Left colon (tissue), 2 donors: ENCODE results near the gene HAUS6. TPM values are rescaled to one million over a fixed set of nuclear protein-coding genes. Genes with fewer than 3 reads are reported as not detected.
"Not testable (repeated sequence)": the region's sequence is repeated elsewhere in the genome, so short reads cannot be mapped to it uniquely, and the experiment has no call there.

Experiments used
- ATAC-seq: fragments of 200-7000 bp; cut with Tn5 transposase; one replicate; pipeline ENCODE4 v1.9.1; 2020; ENCODE audit warnings: mild to moderate bottlenecking, moderate library complexity
- DNase-seq, 2 donors: peaks; one replicate each; pipeline ENCODE4 v3.0.0-alpha.2; 2020
- intact Hi-C, 2 donors: fragments of 100-400 bp; cut with DNase I in 1 of 2; cut with micrococcal nuclease in 1 of 2; formaldehyde crosslinking; loops; one replicate each; pipeline versions ENCODE4 v1.11.2 to v1.14.0; 2022; cut with DNase I, micrococcal nuclease
- long read RNA-seq: library from polyadenylated mRNA; unstranded; transcript quantifications from one replicate; pipeline ENCODE4 v2.0.0, GENCODE V29; 2021
- total RNA-seq, 2 donors: library from RNA; stranded (reverse); fragmentation: NEBNext Ultra II Directional; extraction: Animal tissue kit (Norgen Biotek cat#: 25700); gene quantifications; one replicate each; pipeline ENCODE4 v1.2.1, GENCODE V29; 2021
- donor health status: DM: no; HTN: no; CAD: no.
- donor health status: DM: yes; HTN: yes; CAD: no.

HAUS6 gene
- total RNA-seq: 1 to 10 TPM; 5.3 to 6.0 TPM
- long read RNA-seq, partial matches to known transcripts: 2 of 2 reads
- long read RNA-seq, other reads (novel, unspliced or antisense): 0 of 2 reads

GRCh38 chr9:19102631-19103345 lies at the start of gene HAUS6:
HAUS6 (minus strand) TSS chr9:19102904; CDS start chr9:19102651, 253 bp downstream.
- intact Hi-C loops: no loop called here
- ATAC-seq: peak; percentile 99
- DNase-seq: peak; percentile 96 to 98

GRCh38 chr9:19152160-19152498 lies 49.4 kb upstream of the HAUS6 start:
- ATAC-seq, intact Hi-C loops, DNase-seq: not testable (repeated sequence)

- DNase-seq: no peak
- peak; percentile 80 for ATAC-seq
- intact Hi-C loops: no loop called here
These were observed 48.9 kb upstream of the HAUS6 start for GRCh38 chr9:19151425-19152159.

- no peak for DNase-seq
- no peak for ATAC-seq
- intact Hi-C loops: no loop called here
These were observed 46.5 kb upstream of the HAUS6 start for GRCh38 chr9:19149230-19149629.

- DNase-seq (no peak), ATAC-seq (no peak)
- intact Hi-C loops: no loop called here
These were observed 45.5 kb upstream of the HAUS6 start for GRCh38 chr9:19148187-19148586.

GRCh38 chr9:19146441-19147024 lies 43.8 kb upstream of the HAUS6 start:
- no peak for DNase-seq
- intact Hi-C loops: no loop called here
- ATAC-seq: no peak

- intact Hi-C loops: no loop called here
- DNase-seq (no peak), ATAC-seq (no peak)
These were observed 43.2 kb upstream of the HAUS6 start for GRCh38 chr9:19145881-19146280.

- no peak for ATAC-seq
- intact Hi-C loops: no loop called here
These were observed 37.6 kb upstream of the HAUS6 start for GRCh38 chr9:19140259-19140658.

GRCh38 chr9:19138084-19138483 lies 35.4 kb upstream of the HAUS6 start:
- intact Hi-C loops: no loop called here
- no peak for ATAC-seq
- DNase-seq: no peak

More at GRCh38 chr9:19140259-19140658, 37.6 kb upstream of the HAUS6 start:
- DNase-seq: no peak

- ATAC-seq: no peak
- DNase-seq: no peak
- intact Hi-C loops: no loop called here
These were observed 34.6 kb upstream of the HAUS6 start for GRCh38 chr9:19137282-19137681.

GRCh38 chr9:19136129-19136528 lies 33.4 kb upstream of the HAUS6 start:
- intact Hi-C loops: no loop called here
- DNase-seq: no peak
- no peak for ATAC-seq

- ATAC-seq: no peak
- no peak for DNase-seq
- intact Hi-C loops: no loop called here
These were observed 31.0 kb upstream of the HAUS6 start for GRCh38 chr9:19133549-19134345.

- ATAC-seq: no peak
- intact Hi-C loops: no loop called here
- no peak for DNase-seq
These were observed 27.7 kb upstream of the HAUS6 start for GRCh38 chr9:19130436-19130835.

- DNase-seq (peak in 1 of 2 donors; percentile 53), ATAC-seq (peak; percentile 46)
- intact Hi-C loops: no loop called here
These were observed 25.3 kb upstream of the HAUS6 start for GRCh38 chr9:19127871-19128500.

GRCh38 chr9:19124430-19124793 lies 21.7 kb upstream of the HAUS6 start:
- ATAC-seq (no peak), DNase-seq (no peak)
- intact Hi-C loops: no loop called here

GRCh38 chr9:19122490-19123042 lies 19.9 kb upstream of the HAUS6 start:
- ATAC-seq (no peak), DNase-seq (no peak)
- intact Hi-C loops: no loop called here

- DNase-seq: no peak
- ATAC-seq: no peak
- intact Hi-C loops: no loop called here
These were observed 18.2 kb upstream of the HAUS6 start for GRCh38 chr9:19120877-19121276.

- ATAC-seq: no peak
- no peak for DNase-seq
- intact Hi-C loops: no loop called here
These were observed 17.2 kb upstream of the HAUS6 start for GRCh38 chr9:19119801-19120440.
